Suprapubic skin (tissue), 4 donors: Measurements from ENCODE around the gene CDKN3. TPM values are rescaled to one million over a fixed set of nuclear protein-coding genes. Genes with fewer than 3 reads are reported as not detected.
A peak's percentile ranks its signal among the peaks of the same experiment; 100 is the strongest.

ENCODE experiments used
- DNase-seq, 2 donors: peaks; one replicate each; pipeline ENCODE4 v3.0.0-alpha.2; 2019; ENCODE audit warnings: low spot score in 2 of 2
- H3K27ac ChIP-seq: fragments of 200-600 bp; sonication (generic); one replicate; pipeline ENCODE4 v1.5.1; 2019
- H3K27me3 ChIP-seq: fragments of 200-600 bp; sonication (generic); one replicate; pipeline ENCODE4 v1.5.1; 2019
- H3K36me3 ChIP-seq: fragments of 200-600 bp; sonication (generic); one replicate; pipeline ENCODE4 v1.5.1; 2019
- H3K4me1 ChIP-seq: fragments of 200-600 bp; sonication (generic); one replicate; pipeline ENCODE4 v1.5.1; 2019
- H3K4me3 ChIP-seq: fragments of 200-600 bp; sonication (generic); one replicate; pipeline ENCODE4 v1.5.1; 2019; ENCODE audit warnings: mild to moderate bottlenecking
- H3K9me3 ChIP-seq: fragments of 200-600 bp; sonication (generic); one replicate; pipeline ENCODE4 v1.5.1; 2019
- CTCF ChIP-seq, 2 donors: fragments of 200-600 bp in 1 of 2; fragments of 450-650 bp in 1 of 2; sonication (generic) in 1 of 2; IDR thresholded peaks; one replicate each; pipeline ENCODE4 v1.5.1; 2016 to 2019; ENCODE audit warnings: antibody characterized with exemption in 2 of 2, mild to moderate bottlenecking in 1 of 2, moderate library complexity in 1 of 2
- EP300 ChIP-seq: sonication (generic); formaldehyde crosslinking; IDR thresholded peaks from one replicate; pipeline ENCODE4 v1.6.1; 2017; ENCODE audit warnings: antibody characterized with exemption
- POLR2A ChIP-seq, 2 donors: fragments of 450-650 bp; IDR thresholded peaks; one replicate each; pipeline ENCODE4 v1.6.1; 2017; ENCODE audit warnings: antibody characterized with exemption in 2 of 2, mild to moderate bottlenecking in 2 of 2, moderate library complexity in 2 of 2
- POLR2AphosphoS5 ChIP-seq, 3 donors: sonication (generic); formaldehyde crosslinking; IDR thresholded peaks; one replicate each; pipeline ENCODE4 v1.6.1; 2017; ENCODE audit warnings: antibody characterized with exemption in 3 of 3
- whole genome bisulfite sequencing: methylation state at CpG from one replicate; pipeline ENCODE4 v1.1.5; 2018; 5-methylcytosine and 5-hydroxymethylcytosine counted together
- total RNA-seq, 4 donors: library from RNA; depleted of rRNA; stranded (reverse); fragments of >200 nt; gene quantifications; one replicate each; pipeline ENCODE4 v1.1.0, GENCODE V29; 2016

The CDKN3 gene
- total RNA-seq = 1 to 10 TPM in 3 of 4 donors, not detected in 1; 4.9 to 8.0 (median 7.5) TPM

- Histone ChIP-seq H3K27ac (no peak within 1 kb of the TSS), H3K4me1 (peaks cover 20% of the 10 kb centered on the region), H3K36me3 (no peaks in the 10 kb centered on the region), H3K27me3 (no peaks in the 10 kb centered on the region), H3K9me3 (no peaks in the 10 kb centered on the region), H3K4me3 (peak within 1 kb of the TSS; percentile 73)
- 1% methylated on average over 32 of the region's 76 CpGs for WGBS
- TF ChIP-seq CTCF (IDR thresholded peaks at IDR 0.05) (peak in 1 of 2 donors; percentile 68), POLR2A (IDR thresholded peaks at IDR 0.05) (peak in 1 of 2 donors; percentile 43), POLR2AphosphoS5 (IDR thresholded peaks at IDR 0.05) (peak in 1 of 3 donors; percentile 9), EP300 (no peak)
- peak; percentile 99 for DNase-seq
Observed at GRCh38 chr14:54396493-54397335, at the start of gene CDKN3. TSS of gene CDKN3 (plus strand) at chr14:54397007. CDS start at chr14:54397069, 62 bp downstream.

- TF ChIP-seq EP300 (no peak), CTCF (IDR thresholded peaks at IDR 0.05) (no peak), POLR2A (IDR thresholded peaks at IDR 0.05) (no peak), POLR2AphosphoS5 (IDR thresholded peaks at IDR 0.05) (no peak)
- WGBS = 88% methylated on average over 7 of the region's 7 CpGs
- Histone ChIP-seq H3K27me3 (no peaks in the 10 kb centered on the region), H3K36me3 (no peaks in the 10 kb centered on the region), H3K9me3 (no peaks in the 10 kb centered on the region), H3K4me3 (no peak overlapping the region), H3K4me1 (no peaks in the 10 kb centered on the region), H3K27ac (no peak overlapping the region)
- DNase-seq = no peak
Observed at GRCh38 chr14:54347044-54347443, 49.8 kb upstream of the CDKN3 start.

GRCh38 chr14:54348001-54348611, 48.7 kb upstream of the CDKN3 start:
- DNase-seq = no peak
- H3K4me1 ChIP-seq = no peaks in the 10 kb centered on the region
- H3K9me3 ChIP-seq = no peaks in the 10 kb centered on the region
- WGBS = 45% methylated on average over 5 of the region's 5 CpGs
- H3K4me3 ChIP-seq = no peak overlapping the region
- no peaks in the 10 kb centered on the region for H3K27me3 ChIP-seq
- H3K27ac ChIP-seq = no peak overlapping the region
- no peaks in the 10 kb centered on the region for H3K36me3 ChIP-seq
- no peak for TF ChIP-seq EP300
- peak; percentile 43 to 59 for TF ChIP-seq CTCF (IDR thresholded peaks at IDR 0.05)

- TF ChIP-seq POLR2AphosphoS5 (IDR thresholded peaks at IDR 0.05) (no peak), CTCF (IDR thresholded peaks at IDR 0.05) (no peak), POLR2A (IDR thresholded peaks at IDR 0.05) (no peak), EP300 (no peak)
- WGBS = 57% methylated on average over 24 of the region's 24 CpGs
- no peak for DNase-seq
- Histone ChIP-seq H3K36me3 (no peaks in the 10 kb centered on the region), H3K27ac (peak overlapping the region; percentile 23), H3K4me3 (no peak overlapping the region), H3K9me3 (no peaks in the 10 kb centered on the region), H3K27me3 (no peaks in the 10 kb centered on the region), H3K4me1 (no peaks in the 10 kb centered on the region)
Observed at GRCh38 chr14:54348923-54349620, 47.7 kb upstream of the CDKN3 start.

- 46% methylated on average over 2 of the region's 2 CpGs for WGBS
- TF ChIP-seq POLR2A (IDR thresholded peaks at IDR 0.05) = no peak
- TF ChIP-seq CTCF (IDR thresholded peaks at IDR 0.05) = no peak
- TF ChIP-seq EP300 = no peak
- no peak for TF ChIP-seq POLR2AphosphoS5 (IDR thresholded peaks at IDR 0.05)
- Histone ChIP-seq H3K36me3 (no peaks in the 10 kb centered on the region), H3K9me3 (no peaks in the 10 kb centered on the region), H3K27me3 (no peaks in the 10 kb centered on the region), H3K4me3 (no peak overlapping the region), H3K4me1 (no peaks in the 10 kb centered on the region), H3K27ac (peak overlapping the region; percentile 23)
- no peak for DNase-seq
Observed at GRCh38 chr14:54349713-54350112, 47.1 kb upstream of the CDKN3 start.
